ENCODE results near the gene PYGO1. TPM values are rescaled to one million over a fixed set of nuclear protein-coding genes. Genes with fewer than 3 reads are reported as not detected.

PYGO1 gene
- total RNA-seq, 2 experiments from 2014 or later: not detected

GRCh38 chr15:55573224-55573623, 14.9 kb downstream of the PYGO1 start:
- H3K4me3 ChIP-seq (ENCODE audit: low read length): no peak overlapping the region
- no peaks in the 10 kb centered on the region for H3K36me3 Mint-ChIP-seq (ENCODE audit: low read depth)
- TF ChIP-seq, protein P1, sequence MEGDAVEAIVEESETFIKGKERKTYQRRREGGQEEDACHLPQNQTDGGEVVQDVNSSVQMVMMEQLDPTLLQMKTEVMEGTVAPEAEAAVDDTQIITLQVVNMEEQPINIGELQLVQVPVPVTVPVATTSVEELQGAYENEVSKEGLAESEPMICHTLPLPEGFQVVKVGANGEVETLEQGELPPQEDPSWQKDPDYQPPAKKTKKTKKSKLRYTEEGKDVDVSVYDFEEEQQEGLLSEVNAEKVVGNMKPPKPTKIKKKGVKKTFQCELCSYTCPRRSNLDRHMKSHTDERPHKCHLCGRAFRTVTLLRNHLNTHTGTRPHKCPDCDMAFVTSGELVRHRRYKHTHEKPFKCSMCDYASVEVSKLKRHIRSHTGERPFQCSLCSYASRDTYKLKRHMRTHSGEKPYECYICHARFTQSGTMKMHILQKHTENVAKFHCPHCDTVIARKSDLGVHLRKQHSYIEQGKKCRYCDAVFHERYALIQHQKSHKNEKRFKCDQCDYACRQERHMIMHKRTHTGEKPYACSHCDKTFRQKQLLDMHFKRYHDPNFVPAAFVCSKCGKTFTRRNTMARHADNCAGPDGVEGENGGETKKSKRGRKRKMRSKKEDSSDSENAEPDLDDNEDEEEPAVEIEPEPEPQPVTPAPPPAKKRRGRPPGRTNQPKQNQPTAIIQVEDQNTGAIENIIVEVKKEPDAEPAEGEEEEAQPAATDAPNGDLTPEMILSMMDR (IDR thresholded peaks at IDR 0.05): no peak
- no peak overlapping the region for H3K27ac Mint-ChIP-seq
- CTCF ChIA-PET: no interaction called here
- H3K9me3 ChIP-seq (ENCODE audit: control insufficient read depth in 1 of 2, insufficient read depth in 1 of 2, low read length in 2 of 2): no peaks in the 10 kb centered on the region
- H3K4me1 ChIP-seq (ENCODE audit: insufficient read depth, low read length): no peaks in the 10 kb centered on the region
- ATAC-seq (ENCODE audit: poor library complexity) (no peak), DNase-seq (no peak)
- intact Hi-C loops (cut with DNase I, micrococcal nuclease): no loop called here
- no peak overlapping the region for H3K27ac ChIP-seq (ENCODE audit: low read depth in 1 of 2, low read length in 2 of 2)
- peaks cover 54% of the 10 kb centered on the region for H3K27me3 Mint-ChIP-seq
- H3K4me1 Mint-ChIP-seq (ENCODE audit: low read depth): no peaks in the 10 kb centered on the region
- no peaks in the 10 kb centered on the region for H3K36me3 ChIP-seq (ENCODE audit: insufficient read depth, low read length)
- H3K27me3 ChIP-seq (ENCODE audit: control insufficient read depth in 1 of 2, insufficient read depth in 2 of 2, low read length in 2 of 2): peaks cover 8 to 12% of the 10 kb centered on the region in 2 experiments
- H3K4me3 Mint-ChIP-seq: no peak overlapping the region
- POLR2A ChIA-PET: no interaction called here
- no peaks in the 10 kb centered on the region for H3K9me3 Mint-ChIP-seq

DNA sequence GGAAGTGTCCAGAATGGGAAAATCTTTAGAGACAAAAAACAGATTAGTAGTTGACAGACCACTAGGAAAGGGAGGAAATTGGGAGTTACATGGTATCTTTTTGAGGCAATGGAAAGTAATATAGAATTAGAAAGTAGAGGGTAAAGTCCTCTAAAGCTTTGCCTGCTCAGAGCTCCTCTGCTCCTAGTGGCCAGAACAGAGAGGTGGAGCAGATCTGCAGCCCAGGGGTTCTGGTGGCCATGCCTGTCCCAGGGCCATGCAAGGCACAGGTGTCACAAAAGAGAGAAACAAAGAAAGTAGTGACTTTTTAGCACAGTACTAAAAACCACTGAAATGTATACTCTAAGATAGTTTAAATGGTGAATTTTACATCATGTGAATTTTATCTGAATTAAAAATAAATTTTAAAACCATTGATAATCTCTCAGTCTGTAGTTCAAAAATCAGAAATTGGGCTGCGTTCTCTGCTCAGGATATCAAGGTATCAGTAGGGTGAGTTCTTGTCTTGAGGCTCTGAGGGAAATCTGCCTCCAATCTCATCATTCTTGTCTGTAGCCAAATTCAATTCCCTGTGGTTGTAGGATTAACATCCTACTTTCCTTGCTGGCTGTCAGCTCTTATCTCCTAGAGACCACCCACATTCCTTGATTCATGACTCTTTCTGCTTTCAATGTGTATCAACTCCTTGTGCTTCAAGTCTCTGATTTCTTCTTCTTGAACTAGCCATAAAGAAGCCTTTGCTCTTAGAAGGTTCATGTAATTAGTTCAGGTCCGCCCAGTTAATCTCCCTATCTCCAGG, 23.6 kb downstream of the PYGO1 start:
- no peaks in the 10 kb centered on the region for H3K4me1 Mint-ChIP-seq (ENCODE audit: low read depth)
- ATAC-seq (ENCODE audit: poor library complexity) (no peak), DNase-seq (no peak)
- no peak overlapping the region for H3K27ac ChIP-seq (ENCODE audit: low read depth in 1 of 2, low read length in 2 of 2)
- TF ChIP-seq, protein P1 (IDR thresholded peaks at IDR 0.05): no peak
- H3K36me3 Mint-ChIP-seq (ENCODE audit: low read depth): no peaks in the 10 kb centered on the region
- H3K4me1 ChIP-seq (ENCODE audit: insufficient read depth, low read length): no peaks in the 10 kb centered on the region
- no peak overlapping the region for H3K4me3 ChIP-seq (ENCODE audit: low read length)
- H3K27me3 ChIP-seq (ENCODE audit: control insufficient read depth in 1 of 2, insufficient read depth in 2 of 2, low read length in 2 of 2): peaks cover 0 to 1% of the 10 kb centered on the region in 2 experiments
- peaks cover 0 to 7% of the 10 kb centered on the region in 2 experiments for H3K9me3 ChIP-seq (ENCODE audit: control insufficient read depth in 1 of 2, insufficient read depth in 1 of 2, low read length in 2 of 2)
- peaks cover 4% of the 10 kb centered on the region for H3K9me3 Mint-ChIP-seq
- ChIA-PET CTCF (no interaction called here), POLR2A (no interaction called here)
- no peak overlapping the region for H3K27ac Mint-ChIP-seq
- no peaks in the 10 kb centered on the region for H3K36me3 ChIP-seq (ENCODE audit: insufficient read depth, low read length)
- no peak overlapping the region for H3K4me3 Mint-ChIP-seq
- H3K27me3 Mint-ChIP-seq: peaks cover 17% of the 10 kb centered on the region
- intact Hi-C loops (cut with DNase I, micrococcal nuclease): no loop called here

DNA sequence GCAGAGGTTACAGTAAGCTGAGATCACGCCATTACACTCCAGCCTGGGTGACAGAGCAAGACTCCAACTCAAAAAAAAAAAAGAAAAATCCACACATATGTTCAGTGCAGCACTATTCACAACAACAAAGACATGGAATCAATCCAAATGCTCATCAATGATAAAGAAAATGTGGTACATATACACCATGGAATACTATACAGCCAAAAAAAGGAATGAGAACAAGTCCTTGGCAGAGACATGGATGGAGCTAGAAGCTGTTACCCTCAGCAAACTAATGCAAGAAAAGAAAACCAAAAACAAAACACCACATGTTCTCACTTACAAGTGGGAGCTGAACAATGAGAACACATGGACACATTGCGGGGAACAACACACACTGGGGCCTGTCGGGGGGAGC, 25.5 kb downstream of the PYGO1 start:
- Histone ChIP-seq H3K36me3 (ENCODE audit: insufficient read depth, low read length) (no peaks in the 10 kb centered on the region), H3K4me1 (ENCODE audit: insufficient read depth, low read length) (no peaks in the 10 kb centered on the region), H3K9me3 (ENCODE audit: control insufficient read depth in 1 of 2, insufficient read depth in 1 of 2, low read length in 2 of 2) (peaks cover 0 to 7% of the 10 kb centered on the region in 2 experiments), H3K27ac (ENCODE audit: low read depth in 1 of 2, low read length in 2 of 2) (no peak overlapping the region), H3K4me3 (ENCODE audit: low read length) (no peak overlapping the region), H3K27me3 (ENCODE audit: control insufficient read depth in 1 of 2, insufficient read depth in 2 of 2, low read length in 2 of 2) (no peaks in the 10 kb centered on the region)
- no peaks in the 10 kb centered on the region for H3K36me3 Mint-ChIP-seq (ENCODE audit: low read depth)
- ChIA-PET POLR2A (no interaction called here), CTCF (no interaction called here)
- TF ChIP-seq, protein P1 (IDR thresholded peaks at IDR 0.05): no peak
- no peak overlapping the region for H3K4me3 Mint-ChIP-seq
- no peaks in the 10 kb centered on the region for H3K4me1 Mint-ChIP-seq (ENCODE audit: low read depth)
- intact Hi-C loops (cut with DNase I, micrococcal nuclease): no loop called here
- no peak overlapping the region for H3K27ac Mint-ChIP-seq
- H3K9me3 Mint-ChIP-seq: peaks cover 4% of the 10 kb centered on the region
- peaks cover 13% of the 10 kb centered on the region for H3K27me3 Mint-ChIP-seq
- DNase-seq (no peak), ATAC-seq (ENCODE audit: poor library complexity) (no peak)
